GM19397 (cell line): ENCODE measurements around the gene PRSS56.
"Not testable (repeated sequence)": the region's sequence is repeated elsewhere in the genome, so short reads cannot be mapped to it uniquely, and the experiment has no call there.

Experiments
- ATAC-seq: cut with Tn5 transposase; IDR thresholded peaks from one replicate; pipeline ENCODE4 v1.9.1; 2021; ENCODE audit warnings: mild to moderate bottlenecking, moderate library complexity; ENCODE audit not compliant: unreplicated experiment

PRSS56 gene

DNA sequence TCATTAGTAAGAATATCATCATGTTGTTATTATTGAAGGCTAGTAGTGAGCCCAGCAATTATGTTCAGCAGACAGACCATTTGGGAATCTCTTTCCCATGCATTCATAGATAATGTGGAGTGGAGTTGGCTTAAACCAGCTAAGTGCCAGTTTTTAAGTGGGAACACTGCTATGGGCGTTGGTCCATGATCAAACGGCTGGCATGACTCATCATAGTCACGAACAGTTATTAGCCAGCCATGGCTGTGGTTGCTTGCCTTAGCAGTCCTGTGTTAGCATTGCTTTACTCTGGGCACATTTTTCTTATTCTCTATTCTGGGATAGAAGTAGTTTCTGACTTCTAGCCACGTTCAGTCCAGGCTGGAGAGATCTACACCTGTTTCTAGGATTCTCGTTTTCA is 48.0 kb downstream of the PRSS56 start:
- ATAC-seq = no peak

DNA sequence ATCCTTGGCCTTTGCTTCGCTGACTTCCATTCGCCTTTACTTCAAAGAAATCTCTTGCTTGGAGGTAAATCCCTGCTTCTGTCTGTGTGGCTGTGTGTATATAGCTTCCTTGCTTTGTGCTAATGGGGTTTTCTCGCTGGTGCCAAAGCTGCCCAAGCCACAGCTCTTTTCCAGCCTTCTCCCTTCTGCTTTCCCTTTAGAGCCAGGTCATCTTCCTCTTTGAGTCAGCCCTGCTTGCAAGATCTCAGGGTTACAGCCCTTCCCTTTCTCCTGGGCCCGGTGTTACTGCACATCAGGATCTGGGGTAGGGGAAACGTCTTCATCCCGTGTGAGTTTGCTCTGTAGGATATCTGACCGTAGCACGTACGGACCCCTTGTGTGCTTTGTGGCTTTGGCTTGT is 49.4 kb downstream of the PRSS56 start:
- no peak for ATAC-seq

DNA sequence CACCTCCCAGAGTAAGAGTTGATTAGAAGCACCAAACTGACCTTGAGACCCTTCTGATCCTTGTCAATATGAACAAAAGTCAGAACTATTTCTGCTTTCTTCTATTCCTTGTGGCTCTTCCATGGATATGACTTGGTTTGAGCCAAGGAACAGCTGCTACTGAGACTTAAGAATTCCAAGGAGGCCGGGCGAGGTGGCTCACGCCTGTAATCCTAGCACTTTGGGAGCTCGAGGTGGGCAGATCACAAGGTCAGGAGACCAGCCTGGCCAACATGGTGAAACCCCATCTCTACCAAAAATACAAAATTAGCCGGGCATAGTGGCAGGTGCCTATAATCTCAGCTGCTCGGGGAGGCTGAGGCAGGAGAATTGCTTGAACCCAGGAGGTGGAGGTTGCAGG is 50.3 kb downstream of the PRSS56 start:
- not testable (repeated sequence) for ATAC-seq

DNA sequence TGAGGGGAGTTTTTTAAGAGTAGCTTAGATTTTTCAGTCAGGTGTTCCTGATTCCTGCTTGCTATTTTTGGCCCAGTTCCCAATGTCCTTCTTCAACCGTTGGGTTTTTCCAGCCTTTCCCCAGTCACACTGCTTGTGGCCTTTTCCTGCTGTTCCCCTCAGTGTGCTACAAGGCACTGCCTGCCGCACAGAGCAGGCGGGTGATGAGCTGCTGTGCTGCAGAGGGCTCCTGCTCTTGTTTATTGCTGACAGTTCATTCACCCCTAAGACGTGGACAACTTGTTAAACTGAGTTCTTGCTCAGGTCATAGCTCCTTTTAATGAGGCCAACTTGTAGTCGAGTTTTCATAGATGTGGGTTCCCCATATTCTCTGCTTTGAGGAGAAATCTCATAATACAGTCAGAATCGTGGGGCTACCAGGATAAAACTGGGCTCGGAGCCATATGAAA is 50.9 kb downstream of the PRSS56 start:
- ATAC-seq = no peak

DNA sequence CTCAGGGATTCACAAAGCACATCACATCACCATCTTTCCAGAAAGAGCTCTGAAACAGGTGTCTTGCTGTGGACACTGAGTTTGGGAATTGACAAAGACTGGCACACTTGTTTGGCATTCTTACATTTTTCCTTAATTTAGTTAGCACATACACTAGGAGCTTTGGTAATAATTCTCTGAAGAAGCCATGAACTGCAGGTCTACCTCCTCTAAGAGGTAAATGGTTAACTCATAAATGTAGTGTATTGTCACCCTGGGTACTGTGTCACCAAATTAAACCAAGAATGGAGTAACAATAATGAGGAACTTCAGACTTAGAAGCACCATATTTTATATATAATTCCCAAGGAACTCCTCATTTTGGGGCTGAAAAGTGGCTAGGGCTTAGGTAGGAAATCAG is 52.9 kb downstream of the PRSS56 start:
- no peak for ATAC-seq

DNA sequence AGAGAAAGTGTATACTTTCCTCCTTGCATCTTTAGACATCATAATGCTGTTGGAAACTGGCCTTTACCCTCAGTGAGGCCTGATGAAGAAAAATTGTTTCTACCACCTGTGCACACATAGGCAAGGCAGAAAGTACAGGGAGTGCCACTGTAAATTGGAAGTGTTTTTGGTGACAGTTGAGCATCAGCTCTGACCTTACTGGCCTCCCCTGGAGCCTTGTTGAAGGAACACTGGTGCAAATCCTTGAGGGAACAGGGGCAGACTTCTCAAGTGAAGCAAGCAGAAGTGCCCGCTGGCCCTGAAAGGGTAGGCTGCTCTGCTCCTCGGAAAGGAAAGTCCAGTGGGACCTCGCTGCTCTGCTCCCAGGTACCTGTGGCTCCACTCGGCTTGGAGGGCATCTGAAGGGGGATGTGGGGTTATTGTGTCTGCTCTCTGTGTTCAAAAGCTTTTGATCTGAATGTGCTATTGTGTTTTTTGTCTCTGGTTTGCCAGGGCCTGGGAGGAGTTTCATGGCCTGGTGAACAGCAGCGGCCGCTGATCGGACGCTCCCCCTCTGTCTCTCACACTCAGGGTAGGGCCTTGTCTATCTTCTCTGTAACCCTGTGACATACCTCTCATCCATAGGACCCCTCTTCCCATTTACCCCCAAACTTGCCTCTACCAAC is 53.7 kb downstream of the PRSS56 start:
- ATAC-seq = no peak

GRCh38 chr2:232574674-232575403 is 54.7 kb downstream of the PRSS56 start:
- no peak for ATAC-seq
